ENCODE measurements around the gene C16orf89. TPM values are rescaled to one million over a fixed set of nuclear protein-coding genes. Genes with fewer than 3 reads are reported as not detected.

C16orf89 gene
- total RNA-seq, 1 experiment from 2014 or later: 0.49 TPM

DNA sequence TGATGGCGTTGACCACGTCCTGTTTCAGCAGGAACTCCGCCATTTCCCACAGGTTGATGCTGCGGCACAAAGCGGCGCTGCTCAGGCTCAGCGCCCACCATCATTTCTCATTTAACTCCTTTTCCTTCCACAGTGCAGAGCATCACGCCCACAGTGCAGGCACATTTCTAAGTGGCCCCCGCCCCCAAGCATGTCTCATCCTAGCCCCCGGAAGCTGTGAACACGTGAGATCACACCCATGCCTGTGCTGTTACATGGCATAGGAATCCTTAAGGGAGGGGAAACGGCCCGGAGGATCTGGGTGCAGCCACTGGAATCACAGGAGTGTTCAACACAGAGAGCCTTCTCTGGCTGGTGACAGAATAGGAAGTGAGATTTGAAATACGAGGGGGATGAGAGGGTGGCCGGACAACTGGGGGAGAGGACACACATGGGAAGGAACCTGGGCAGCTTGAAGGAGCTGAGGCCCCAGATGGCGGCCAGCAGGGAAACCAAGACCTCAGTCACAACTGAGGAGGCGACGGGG, 36.7 kb downstream of the C16orf89 start (continued):
- TF ChIP-seq POLR2A (IDR thresholded peaks at IDR 0.05; ENCODE audit: borderline replicate concordance, extremely low read depth, insufficient read depth, insufficient read length) (no peak), FOSL1 (IDR thresholded peaks at IDR 0.05; ENCODE audit: low read depth) (no peak), ZFX (IDR thresholded peaks at IDR 0.05) (no peak), EZH2 (IDR thresholded peaks at IDR 0.05) (no peak), EZH2phosphoT487 (IDR thresholded peaks at IDR 0.05; ENCODE audit: borderline replicate concordance) (no peak)

DNA sequence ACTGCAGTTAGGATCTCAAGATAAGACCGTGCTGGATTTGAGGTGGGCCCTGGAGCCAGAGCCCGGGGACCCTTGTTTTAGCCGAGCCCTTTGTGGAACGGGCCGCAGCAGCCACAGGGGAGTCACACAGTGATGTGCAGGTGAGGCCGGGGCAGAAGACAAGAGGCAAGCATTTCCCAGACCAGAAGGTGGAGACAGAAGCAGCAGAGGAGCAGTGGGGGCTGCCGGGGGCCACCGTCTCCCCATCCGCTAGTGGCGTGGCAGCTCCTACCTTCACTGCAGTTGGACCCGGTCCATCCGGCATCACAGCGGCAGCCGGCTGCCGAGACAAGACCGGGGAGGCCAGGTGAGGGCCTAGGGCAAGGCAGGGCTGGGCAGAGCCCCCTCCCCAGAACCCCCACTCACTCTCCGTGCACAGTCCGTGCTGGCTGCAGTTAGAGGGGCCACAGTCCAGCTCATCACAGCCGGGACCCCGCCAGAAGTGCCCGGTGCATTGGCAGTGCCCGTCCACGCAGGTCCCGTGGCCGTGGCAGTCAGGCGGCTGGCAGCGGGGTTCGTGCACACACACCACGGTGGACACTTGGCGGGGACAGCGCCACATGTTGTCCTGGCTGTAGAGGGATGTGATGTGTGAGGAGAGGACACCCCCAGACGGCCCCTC, 38.1 kb downstream of the C16orf89 start:
- ATAC-seq: no peak
- no peak for TF ChIP-seq SIN3A (IDR thresholded peaks at IDR 0.05; ENCODE audit: low read depth)
- no peak for TF ChIP-seq SP1 (IDR thresholded peaks at IDR 0.05; ENCODE audit: low read depth)
- TF ChIP-seq, protein P1, sequence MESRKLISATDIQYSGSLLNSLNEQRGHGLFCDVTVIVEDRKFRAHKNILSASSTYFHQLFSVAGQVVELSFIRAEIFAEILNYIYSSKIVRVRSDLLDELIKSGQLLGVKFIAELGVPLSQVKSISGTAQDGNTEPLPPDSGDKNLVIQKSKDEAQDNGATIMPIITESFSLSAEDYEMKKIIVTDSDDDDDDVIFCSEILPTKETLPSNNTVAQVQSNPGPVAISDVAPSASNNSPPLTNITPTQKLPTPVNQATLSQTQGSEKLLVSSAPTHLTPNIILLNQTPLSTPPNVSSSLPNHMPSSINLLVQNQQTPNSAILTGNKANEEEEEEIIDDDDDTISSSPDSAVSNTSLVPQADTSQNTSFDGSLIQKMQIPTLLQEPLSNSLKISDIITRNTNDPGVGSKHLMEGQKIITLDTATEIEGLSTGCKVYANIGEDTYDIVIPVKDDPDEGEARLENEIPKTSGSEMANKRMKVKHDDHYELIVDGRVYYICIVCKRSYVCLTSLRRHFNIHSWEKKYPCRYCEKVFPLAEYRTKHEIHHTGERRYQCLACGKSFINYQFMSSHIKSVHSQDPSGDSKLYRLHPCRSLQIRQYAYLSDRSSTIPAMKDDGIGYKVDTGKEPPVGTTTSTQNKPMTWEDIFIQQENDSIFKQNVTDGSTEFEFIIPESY (IDR thresholded peaks at IDR 0.05; ENCODE audit: extremely low read depth, insufficient replicate concordance, low read length): no peak
- TF ChIP-seq, protein P2, sequence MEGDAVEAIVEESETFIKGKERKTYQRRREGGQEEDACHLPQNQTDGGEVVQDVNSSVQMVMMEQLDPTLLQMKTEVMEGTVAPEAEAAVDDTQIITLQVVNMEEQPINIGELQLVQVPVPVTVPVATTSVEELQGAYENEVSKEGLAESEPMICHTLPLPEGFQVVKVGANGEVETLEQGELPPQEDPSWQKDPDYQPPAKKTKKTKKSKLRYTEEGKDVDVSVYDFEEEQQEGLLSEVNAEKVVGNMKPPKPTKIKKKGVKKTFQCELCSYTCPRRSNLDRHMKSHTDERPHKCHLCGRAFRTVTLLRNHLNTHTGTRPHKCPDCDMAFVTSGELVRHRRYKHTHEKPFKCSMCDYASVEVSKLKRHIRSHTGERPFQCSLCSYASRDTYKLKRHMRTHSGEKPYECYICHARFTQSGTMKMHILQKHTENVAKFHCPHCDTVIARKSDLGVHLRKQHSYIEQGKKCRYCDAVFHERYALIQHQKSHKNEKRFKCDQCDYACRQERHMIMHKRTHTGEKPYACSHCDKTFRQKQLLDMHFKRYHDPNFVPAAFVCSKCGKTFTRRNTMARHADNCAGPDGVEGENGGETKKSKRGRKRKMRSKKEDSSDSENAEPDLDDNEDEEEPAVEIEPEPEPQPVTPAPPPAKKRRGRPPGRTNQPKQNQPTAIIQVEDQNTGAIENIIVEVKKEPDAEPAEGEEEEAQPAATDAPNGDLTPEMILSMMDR (IDR thresholded peaks at IDR 0.05 in 2 of 3, conservative IDR thresholded peaks at IDR 0.05 in 1 of 3; ENCODE audit: borderline replicate concordance in 1 of 3, insufficient read depth in 1 of 3, low read depth in 2 of 3, low read length in 2 of 3): no peak
- TF ChIP-seq RAD21 (IDR thresholded peaks at IDR 0.05; ENCODE audit: low read depth): no peak
- TF ChIP-seq SRF (IDR thresholded peaks at IDR 0.05; ENCODE audit: low read depth): no peak
- no peak for TF ChIP-seq POLR2A (IDR thresholded peaks at IDR 0.05; ENCODE audit: borderline replicate concordance, extremely low read depth, insufficient read depth, insufficient read length)
- TF ChIP-seq CEBPB (IDR thresholded peaks at IDR 0.05; ENCODE audit: low read depth): no peak
- TF ChIP-seq EZH2 (IDR thresholded peaks at IDR 0.05): no peak
- TF ChIP-seq, protein P3, sequence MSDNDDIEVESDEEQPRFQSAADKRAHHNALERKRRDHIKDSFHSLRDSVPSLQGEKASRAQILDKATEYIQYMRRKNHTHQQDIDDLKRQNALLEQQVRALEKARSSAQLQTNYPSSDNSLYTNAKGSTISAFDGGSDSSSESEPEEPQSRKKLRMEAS (IDR thresholded peaks at IDR 0.05): no peak
- TF ChIP-seq EZH2phosphoT487 (IDR thresholded peaks at IDR 0.05; ENCODE audit: borderline replicate concordance): no peak
- no peak for TF ChIP-seq FOSL1 (IDR thresholded peaks at IDR 0.05; ENCODE audit: low read depth)
- TF ChIP-seq, protein P4, sequence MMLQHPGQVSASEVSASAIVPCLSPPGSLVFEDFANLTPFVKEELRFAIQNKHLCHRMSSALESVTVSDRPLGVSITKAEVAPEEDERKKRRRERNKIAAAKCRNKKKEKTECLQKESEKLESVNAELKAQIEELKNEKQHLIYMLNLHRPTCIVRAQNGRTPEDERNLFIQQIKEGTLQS (IDR thresholded peaks at IDR 0.05): no peak
- TF ChIP-seq POLR2AphosphoS5 (IDR thresholded peaks at IDR 0.05; ENCODE audit: low read depth, low read length): no peak
- TF ChIP-seq, protein P5, sequence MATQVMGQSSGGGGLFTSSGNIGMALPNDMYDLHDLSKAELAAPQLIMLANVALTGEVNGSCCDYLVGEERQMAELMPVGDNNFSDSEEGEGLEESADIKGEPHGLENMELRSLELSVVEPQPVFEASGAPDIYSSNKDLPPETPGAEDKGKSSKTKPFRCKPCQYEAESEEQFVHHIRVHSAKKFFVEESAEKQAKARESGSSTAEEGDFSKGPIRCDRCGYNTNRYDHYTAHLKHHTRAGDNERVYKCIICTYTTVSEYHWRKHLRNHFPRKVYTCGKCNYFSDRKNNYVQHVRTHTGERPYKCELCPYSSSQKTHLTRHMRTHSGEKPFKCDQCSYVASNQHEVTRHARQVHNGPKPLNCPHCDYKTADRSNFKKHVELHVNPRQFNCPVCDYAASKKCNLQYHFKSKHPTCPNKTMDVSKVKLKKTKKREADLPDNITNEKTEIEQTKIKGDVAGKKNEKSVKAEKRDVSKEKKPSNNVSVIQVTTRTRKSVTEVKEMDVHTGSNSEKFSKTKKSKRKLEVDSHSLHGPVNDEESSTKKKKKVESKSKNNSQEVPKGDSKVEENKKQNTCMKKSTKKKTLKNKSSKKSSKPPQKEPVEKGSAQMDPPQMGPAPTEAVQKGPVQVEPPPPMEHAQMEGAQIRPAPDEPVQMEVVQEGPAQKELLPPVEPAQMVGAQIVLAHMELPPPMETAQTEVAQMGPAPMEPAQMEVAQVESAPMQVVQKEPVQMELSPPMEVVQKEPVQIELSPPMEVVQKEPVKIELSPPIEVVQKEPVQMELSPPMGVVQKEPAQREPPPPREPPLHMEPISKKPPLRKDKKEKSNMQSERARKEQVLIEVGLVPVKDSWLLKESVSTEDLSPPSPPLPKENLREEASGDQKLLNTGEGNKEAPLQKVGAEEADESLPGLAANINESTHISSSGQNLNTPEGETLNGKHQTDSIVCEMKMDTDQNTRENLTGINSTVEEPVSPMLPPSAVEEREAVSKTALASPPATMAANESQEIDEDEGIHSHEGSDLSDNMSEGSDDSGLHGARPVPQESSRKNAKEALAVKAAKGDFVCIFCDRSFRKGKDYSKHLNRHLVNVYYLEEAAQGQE (IDR thresholded peaks at IDR 0.05; ENCODE audit: low read depth): no peak

More for the DNA sequence above, 38.1 kb downstream of the C16orf89 start:
- H3K4me2 ChIP-seq (ENCODE audit: low read length): no peak overlapping the region
- no peaks in the 10 kb centered on the region for H4K20me1 ChIP-seq (ENCODE audit: insufficient read depth)
- H3K36me3 ChIP-seq (ENCODE audit: control insufficient read depth in 1 of 2, insufficient read depth in 2 of 2, low read length in 2 of 2): no peaks in the 10 kb centered on the region; a peak in 1 of 4 replicates
- DNase-seq (ENCODE audit: low read depth, low spot score): no peak
- 0 out of 2 replicates have a peak, but pooled peaks cover 1% of the 10 kb centered on the region for H3K79me2 ChIP-seq (ENCODE audit: insufficient read depth, low read length)
- H3K9me2 ChIP-seq (ENCODE audit: insufficient read depth): no peaks in the 10 kb centered on the region
- CTCF ChIA-PET: interaction anchor here (0.5 to 0.6 kb wide), 2 partner anchors 45 to 70 kb away, joined by 3 to 7 read pairs; no protein-coding TSS in a partner anchor
- POLR2A ChIA-PET: no interaction called here
- H3K4me1 ChIP-seq (ENCODE audit: control insufficient read depth in 1 of 2, insufficient read depth in 2 of 2, low read length in 2 of 2): peaks cover 3 to 8% of the 10 kb centered on the region in 2 experiments; a peak in 2 of 4 replicates
- no peak overlapping the region for H3K27ac ChIP-seq (ENCODE audit: low read depth, low read length)
- H3K9me3 ChIP-seq (ENCODE audit: control insufficient read depth in 1 of 2, insufficient read depth in 1 of 2, low read depth in 1 of 2, low read length in 2 of 2): no peaks in the 10 kb centered on the region
- RAD21 ChIA-PET (ENCODE audit: low non-redundant PET in 1 of 2, low total read pairs in 2 of 2, uncharacterized antibody in 2 of 2, unreplicated experiment in 2 of 2): no interaction called here
- no peaks in the 10 kb centered on the region for H3K27me3 ChIP-seq (ENCODE audit: insufficient read depth, low read length)
- no TSS peak for BruUV-seq (replicated peaks)
- intact Hi-C loops (cut with micrococcal nuclease): loop anchor here (10.0 kb wide), 1 partner anchor 313 kb away; no protein-coding TSS in a partner anchor
- H3K4me3 ChIP-seq (replicated peaks in 1 of 2; ENCODE audit: low read depth in 1 of 2, low read length in 2 of 2): no peak overlapping the region
- no peak overlapping the region for H3K9ac ChIP-seq (ENCODE audit: low read length)
- H2AFZ ChIP-seq (ENCODE audit: low read depth, low read length, poor library complexity, severe bottlenecking): no peak overlapping the region
